ENCODE results near the gene CHN2.

CHN2 gene

DNA sequence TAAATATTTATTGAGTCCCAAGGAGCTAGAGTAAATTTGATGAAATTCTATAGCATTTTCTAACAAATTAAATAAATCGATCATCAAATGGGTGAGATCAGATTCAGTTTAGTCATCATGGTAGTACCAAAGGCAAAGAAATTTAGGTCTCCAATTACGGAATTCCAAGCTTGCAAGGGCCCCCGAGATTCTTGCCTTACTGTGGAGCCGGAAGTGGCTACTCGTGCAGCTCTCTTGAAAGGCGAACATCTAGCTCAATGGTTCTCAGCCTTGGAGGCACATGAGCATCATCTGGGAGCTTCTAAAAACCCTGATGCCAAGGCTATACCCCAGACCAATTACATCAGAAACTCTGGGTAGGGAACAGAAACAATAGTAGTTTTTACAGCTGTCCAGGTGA is 251.2 kb downstream of the CHN2 start:
- no peak for FAIRE-seq

- FAIRE-seq: no peak
Measured at GRCh38 chr7:29447828-29448227, 253.3 kb downstream of the CHN2 start.

GRCh38 chr7:29449569-29450260 is 255.1 kb downstream of the CHN2 start:
- peak; percentile 5 for FAIRE-seq

DNA sequence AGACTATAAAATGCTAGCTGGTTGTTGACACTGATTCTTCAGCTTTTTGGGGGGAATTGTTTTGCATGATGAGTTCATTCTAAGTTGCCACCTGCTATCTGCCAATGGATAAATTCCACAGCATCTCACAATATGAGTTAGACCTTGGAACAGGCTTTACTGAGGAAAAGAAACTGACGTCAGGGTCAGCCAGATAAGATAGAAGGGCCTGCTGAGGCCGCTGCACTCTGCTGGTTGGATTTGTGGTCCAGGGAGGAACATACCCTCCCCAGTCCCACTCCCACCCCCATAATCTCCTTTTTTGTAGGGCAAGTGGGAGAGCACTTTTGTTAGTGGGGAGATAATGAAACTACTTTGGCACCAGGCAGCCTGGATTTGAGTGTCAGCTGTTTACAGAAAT is 258.4 kb downstream of the CHN2 start:
- no peak for FAIRE-seq

GRCh38 chr7:29454464-29454863 is 259.9 kb downstream of the CHN2 start:
- FAIRE-seq: no peak

- FAIRE-seq: no peak
Measured at GRCh38 chr7:29454899-29455451, 260.4 kb downstream of the CHN2 start.

DNA sequence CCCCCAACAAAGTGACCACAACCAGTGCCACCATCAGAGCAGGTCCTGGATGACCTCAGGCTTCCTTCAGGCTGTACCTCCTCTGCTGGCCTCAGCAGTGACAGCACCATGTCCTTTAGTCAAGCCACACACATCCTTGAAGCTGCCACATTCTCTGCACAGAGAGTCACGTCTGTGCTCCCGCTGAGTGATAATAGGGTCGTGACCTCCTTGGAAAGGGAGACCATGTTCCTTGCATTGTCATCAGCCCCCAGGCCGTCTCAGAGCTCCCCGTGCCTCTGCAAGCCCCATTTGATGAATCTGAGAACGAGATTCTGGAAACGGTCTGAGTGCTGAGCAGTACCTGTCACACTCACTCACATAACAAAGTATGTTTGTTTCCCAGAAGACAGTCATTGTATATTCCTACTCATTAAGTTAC is 262.6 kb downstream of the CHN2 start:
- FAIRE-seq: no peak

DNA sequence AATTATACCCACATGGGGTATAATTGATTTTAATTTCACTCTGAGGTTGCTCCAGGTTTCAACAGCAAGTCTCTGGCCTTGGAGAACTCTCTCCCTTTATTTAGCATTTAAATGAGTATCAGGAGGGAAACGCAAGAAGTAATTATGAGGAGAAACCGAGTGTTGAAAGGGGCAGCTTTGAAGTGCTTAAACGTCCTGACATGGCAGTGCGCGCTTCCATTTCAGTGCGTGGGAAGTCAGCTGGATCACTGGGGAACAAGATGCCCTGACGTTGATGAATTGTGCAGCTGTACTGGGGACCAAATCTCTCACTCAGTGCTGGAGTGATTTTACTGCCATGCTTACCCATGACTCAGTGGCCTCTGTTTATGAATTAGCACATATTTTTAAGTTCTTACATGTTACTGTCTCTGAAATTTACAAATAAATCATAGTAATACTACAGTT is 263.0 kb downstream of the CHN2 start:
- FAIRE-seq: no peak

- no peak for FAIRE-seq
Measured at GRCh38 chr7:29458933-29459332, 264.4 kb downstream of the CHN2 start.

DNA sequence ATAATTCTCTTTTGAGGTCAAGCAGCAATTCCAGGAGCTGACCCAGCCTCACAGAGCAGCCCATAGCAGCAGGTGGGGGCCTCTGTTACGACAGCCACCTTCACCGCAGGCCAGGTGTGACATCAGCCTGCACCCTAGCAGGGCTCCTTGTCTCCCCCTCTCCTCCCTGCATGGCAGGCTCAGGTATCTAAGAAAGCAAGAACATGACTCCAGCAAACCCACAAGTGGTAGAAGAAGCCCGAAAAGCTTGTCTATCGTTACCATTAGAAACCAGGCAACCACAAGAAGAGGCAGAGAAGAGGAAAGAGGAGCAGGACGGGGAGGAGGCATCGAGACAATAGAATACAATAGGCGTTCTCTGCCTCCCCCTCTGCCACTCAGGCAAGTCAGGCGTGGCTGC is 265.0 kb downstream of the CHN2 start:
- FAIRE-seq: no peak

GRCh38 chr7:29461996-29462395 is 267.4 kb downstream of the CHN2 start:
- no peak for FAIRE-seq

- FAIRE-seq: no peak
Measured at GRCh38 chr7:29463504-29464158, 269.1 kb downstream of the CHN2 start.

GRCh38 chr7:29464753-29465152 is 270.2 kb downstream of the CHN2 start:
- FAIRE-seq: no peak

- FAIRE-seq: no peak
Measured at GRCh38 chr7:29467193-29467926, 272.8 kb downstream of the CHN2 start.

- no peak for FAIRE-seq
Measured at GRCh38 chr7:29468196-29468595, 273.6 kb downstream of the CHN2 start.

DNA sequence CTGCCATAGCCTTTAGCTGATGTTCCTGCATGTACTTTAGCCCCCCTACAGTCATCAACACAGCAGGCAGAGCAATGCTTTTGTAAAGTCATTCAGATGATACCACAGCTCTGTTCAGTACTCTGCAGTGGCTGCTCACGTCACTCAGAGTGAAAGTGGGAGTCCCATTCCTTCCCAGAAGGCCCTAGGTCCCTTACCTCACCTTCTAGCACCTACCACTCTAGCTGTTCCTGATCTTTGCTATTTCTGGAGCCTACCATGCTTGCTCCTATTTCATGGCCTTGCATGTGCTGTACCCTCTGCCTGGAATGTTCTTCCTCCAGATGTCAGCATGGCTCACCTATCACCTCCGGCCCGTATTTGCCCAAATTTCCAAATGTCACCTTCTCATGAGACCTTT is 274.7 kb downstream of the CHN2 start:
- no peak for FAIRE-seq

DNA sequence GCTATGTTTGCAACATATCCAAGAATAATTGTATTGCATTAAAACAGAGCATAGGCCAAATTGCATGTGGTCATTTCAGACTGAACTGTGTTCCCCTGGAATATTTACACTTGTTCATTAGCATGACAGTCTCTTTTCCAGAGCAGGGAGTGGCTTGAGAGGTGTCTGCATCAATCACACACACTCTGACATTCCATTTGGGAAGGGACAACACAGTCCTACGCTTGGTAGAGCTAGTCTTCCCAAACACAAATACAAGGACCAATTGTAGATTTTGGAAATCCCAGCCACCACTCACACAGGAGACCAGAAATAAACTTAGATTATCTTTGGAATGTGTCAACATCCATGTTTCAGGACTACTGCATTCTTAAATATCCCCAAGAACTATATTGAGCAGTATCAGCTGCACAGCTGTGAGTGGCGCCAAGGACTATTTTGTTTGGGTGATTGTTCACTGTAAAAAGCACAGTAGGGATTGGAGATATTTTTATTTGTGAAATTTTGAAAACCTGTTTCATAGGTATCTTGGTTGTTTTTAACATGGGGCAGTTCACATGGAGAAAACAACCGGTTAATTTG is 275.5 kb downstream of the CHN2 start:
- no peak for FAIRE-seq

GRCh38 chr7:29471444-29472138 is 277.0 kb downstream of the CHN2 start:
- FAIRE-seq: no peak

DNA sequence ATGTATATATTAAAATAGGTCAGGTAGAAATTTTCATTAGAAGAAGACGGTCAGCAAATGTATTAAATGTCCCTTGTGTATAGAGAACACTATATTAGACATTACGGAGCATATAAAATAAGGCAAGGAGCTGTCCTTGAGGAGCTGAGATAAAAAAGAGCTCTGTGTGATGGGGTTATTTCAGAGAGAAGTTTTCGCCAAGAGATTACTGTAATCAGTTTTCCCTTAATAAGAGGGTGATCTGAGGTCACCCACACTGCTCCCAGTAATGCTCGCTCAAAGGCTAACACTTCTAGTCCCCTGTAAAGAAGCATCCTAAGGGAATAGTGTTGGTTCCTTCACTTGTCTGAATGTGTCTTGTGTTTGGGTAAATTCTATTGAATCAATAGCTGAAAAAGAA is 282.3 kb downstream of the CHN2 start:
- FAIRE-seq: no peak

DNA sequence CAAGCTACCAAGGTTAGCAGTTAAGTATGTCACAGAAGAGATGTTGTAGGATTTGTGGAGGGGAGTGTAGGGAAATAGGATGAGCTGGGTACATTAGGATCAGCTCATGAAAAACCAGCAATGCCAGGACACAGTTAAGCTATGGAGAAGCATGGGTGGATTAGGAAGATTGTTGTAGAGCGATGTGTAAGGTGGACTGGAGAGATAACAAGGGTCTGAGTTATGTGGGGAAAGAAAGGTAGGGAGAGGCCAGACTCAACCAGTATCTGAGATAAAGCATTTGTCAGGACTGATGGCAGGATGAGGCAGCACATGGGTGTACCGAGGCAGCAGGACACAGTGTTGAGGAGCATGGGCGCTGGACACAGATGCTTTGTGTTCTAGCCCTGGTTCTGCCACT is 283.7 kb downstream of the CHN2 start:
- FAIRE-seq: no peak

DNA sequence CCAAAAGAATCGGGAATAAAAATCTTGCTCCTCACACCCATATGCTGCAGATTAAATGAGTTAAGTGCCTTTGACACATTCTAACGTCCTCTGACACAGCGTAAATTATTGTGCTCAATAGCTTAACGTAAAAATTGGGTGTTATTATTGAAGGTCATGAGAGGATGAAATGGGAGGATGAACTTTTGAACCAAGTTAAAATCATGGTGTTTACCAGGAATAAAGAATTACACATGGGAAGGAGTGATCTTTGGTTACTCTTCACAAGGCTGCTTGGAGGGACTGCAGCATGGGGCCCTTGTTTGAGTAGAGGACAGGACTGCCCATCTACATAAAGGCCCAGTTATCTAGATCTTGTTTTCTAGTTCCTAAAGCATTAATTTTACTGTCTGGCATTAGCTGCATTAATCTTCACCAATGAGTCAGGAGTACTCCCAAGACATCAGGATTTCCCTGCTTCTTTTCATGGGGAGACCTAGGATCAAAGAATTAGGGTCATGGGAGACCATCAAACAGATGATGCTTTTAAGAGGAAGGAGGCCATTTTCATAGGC is 284.2 kb downstream of the CHN2 start:
- no peak for FAIRE-seq
